HCT116 (cell line): ENCODE data around the gene LY6G6D. TPM values are rescaled to one million over a fixed set of nuclear protein-coding genes. Genes with fewer than 3 reads are reported as not detected.
A peak's percentile ranks its signal among the peaks of the same experiment; 100 is the strongest.

ENCODE experiments used
- ATAC-seq: fragments of 200-7000 bp; cut with Tn5 transposase; 2 replicates; pipeline ENCODE4 v1.9.1; 2020; ENCODE audit warnings: mild to moderate bottlenecking, moderate library complexity
- BruUV-seq: library from RNA; stranded (reverse); fragments of 400-500 nt; replicated peaks from 2 replicates; lab custom pipeline; 2021; lab: Mats Ljungman, UMichigan
- CTCF ChIA-PET: fragments of 300-600 bp; sonication (Branson Sonifier 250); formaldehyde crosslinking; loops from one replicate; lab custom pipeline; 2021; ENCODE audit warnings: antibody characterized with exemption; lab: Charles Lee
- POLR2A ChIA-PET: fragments of 300-600, 350-600 bp; sonication (Branson Sonifier 250); formaldehyde crosslinking; loops from one replicate; lab custom pipeline; 2021; ENCODE audit warnings: antibody characterized with exemption; lab: Charles Lee
- RAD21 ChIA-PET, 2 experiments: fragments of 300-600 bp; sonication (Branson Sonifier 250); formaldehyde crosslinking; loops; one replicate each; lab custom pipeline; 2023; ENCODE audit warnings: low total read pairs in 2 of 2; ENCODE audit not compliant: uncharacterized antibody in 2 of 2, unreplicated experiment in 2 of 2, low non-redundant PET in 1 of 2; lab: Charles Lee
- DNase-seq: peaks from one replicate; pipeline ENCODE4 v3.0.0-alpha.2; 2010; ENCODE audit warnings: low read depth, low spot score
- H2AFZ ChIP-seq: fragments of 200-600 bp; shearing (Covaris generic), sonication (generic); 2 replicates; pipeline ENCODE4 v1.6.1; 2017; ENCODE audit warnings: low read depth, mixed run types, mixed read lengths, antibody characterized with exemption, low read length; ENCODE audit not compliant: poor library complexity, severe bottlenecking
- H3K27ac ChIP-seq: 2 replicates; pipeline ENCODE4 v1.5.1; 2012; ENCODE audit warnings: low read depth, low read length
- H3K27me3 ChIP-seq: fragments of 200-600 bp; sonication (generic); 2 replicates; pipeline ENCODE4 v1.6.1; 2016; ENCODE audit warnings: mixed run types, low read length, mixed read lengths; ENCODE audit not compliant: insufficient read depth
- H3K36me3 ChIP-seq, 2 experiments: fragments of 200-500 bp in 1 of 2; fragments of 200-600 bp in 1 of 2; sonication (Bioruptor generic) in 1 of 2; sonication (generic) in 1 of 2; 2 replicates each; pipeline versions ENCODE4 v1.5.1 to v1.6.1; 2014 to 2016; ENCODE audit warnings: low read length in 2 of 2, inconsistent platforms in 1 of 2, mixed read lengths in 1 of 2, mixed run types in 1 of 2; ENCODE audit not compliant: insufficient read depth in 2 of 2, control insufficient read depth in 1 of 2
- H3K4me1 ChIP-seq, 2 experiments: fragments of 200-600 bp in 1 of 2; sonication (generic) in 1 of 2; 2 replicates each; pipeline versions ENCODE4 v1.5.1 to v1.6.1; 2012 to 2017; ENCODE audit warnings: low read length in 2 of 2, inconsistent platforms in 1 of 2, mild to moderate bottlenecking in 1 of 2, mixed read lengths in 1 of 2, mixed run types in 1 of 2, moderate library complexity in 1 of 2; ENCODE audit not compliant: insufficient read depth in 2 of 2, control insufficient read depth in 1 of 2
- H3K4me2 ChIP-seq: fragments of 200-600 bp; sonication (generic); 2 replicates; pipeline ENCODE4 v1.6.1; 2017; ENCODE audit warnings: mixed run types, low read length, mixed read lengths
- H3K4me3 ChIP-seq, 2 experiments: fragments of 200-600 bp in 1 of 2; sonication (generic) in 1 of 2; replicated peaks in 1 of 2; 2 replicates each; pipeline ENCODE4 v1.5.1; 2011 to 2016; ENCODE audit warnings: low read length in 2 of 2, control low read depth in 1 of 2, low read depth in 1 of 2, mild to moderate bottlenecking in 1 of 2, mixed read lengths in 1 of 2, mixed run types in 1 of 2
- H3K79me2 ChIP-seq: fragments of 200-600 bp; sonication (generic); 2 replicates; pipeline ENCODE4 v1.6.1; 2017; ENCODE audit warnings: mild to moderate bottlenecking, mixed run types, low read length, moderate library complexity, mixed read lengths; ENCODE audit not compliant: insufficient read depth
- H3K9ac ChIP-seq: fragments of 200-600 bp; sonication (generic); 2 replicates; pipeline ENCODE4 v1.6.1; 2016; ENCODE audit warnings: low read length, mixed read lengths
- H3K9me2 ChIP-seq: fragments of 200-600 bp; sonication (generic), shearing (Covaris generic); 2 replicates; pipeline ENCODE4 v1.6.1; 2017; ENCODE audit warnings: mixed run types, mild to moderate bottlenecking, moderate library complexity; ENCODE audit not compliant: insufficient read depth
- H3K9me3 ChIP-seq, 2 experiments: fragments of 200-500 bp in 1 of 2; fragments of 200-600 bp in 1 of 2; sonication (Bioruptor generic) in 1 of 2; sonication (generic) in 1 of 2; 2 replicates each; pipeline ENCODE4 v1.6.1; 2014 to 2017; ENCODE audit warnings: low read length in 2 of 2, mixed read lengths in 2 of 2, inconsistent platforms in 1 of 2, low read depth in 1 of 2, mild to moderate bottlenecking in 1 of 2, mixed run types in 1 of 2, moderate library complexity in 1 of 2; ENCODE audit not compliant: control insufficient read depth in 1 of 2, insufficient read depth in 1 of 2
- H4K20me1 ChIP-seq: fragments of 200-600 bp; sonication (generic), shearing (Covaris generic); 2 replicates; pipeline ENCODE4 v1.6.1; 2017; ENCODE audit warnings: mixed run types, mild to moderate bottlenecking, moderate library complexity; ENCODE audit not compliant: insufficient read depth
- EZH2 ChIP-seq: fragments of 200-600 bp; sonication (generic); IDR thresholded peaks from 2 replicates; pipeline ENCODE4 v1.6.1; 2017; ENCODE audit warnings: antibody characterized with exemption, mixed run types
- EZH2phosphoT487 ChIP-seq: fragments of 200-600 bp; IDR thresholded peaks from 2 replicates; pipeline ENCODE4 v1.6.1; 2018; ENCODE audit warnings: antibody characterized with exemption, borderline replicate concordance
- SIN3A ChIP-seq: IDR thresholded peaks from 2 replicates; pipeline ENCODE4 v1.6.1; 2012; ENCODE audit warnings: low read depth
- SP1 ChIP-seq: IDR thresholded peaks from 2 replicates; pipeline ENCODE4 v1.6.1; 2012; ENCODE audit warnings: low read depth
- YY1 ChIP-seq: IDR thresholded peaks from 2 replicates; pipeline ENCODE4 v1.6.1; 2011; ENCODE audit warnings: low read length, low read depth, moderate library complexity, mild to moderate bottlenecking; ENCODE audit not compliant: insufficient replicate concordance; ENCODE audit errors: extremely low read depth
- intact Hi-C: fragments of 100-400 bp; cut with micrococcal nuclease; formaldehyde crosslinking; loops from 2 replicates; pipeline ENCODE4 v1.10.0; 2022
- total RNA-seq: library from RNA; stranded (reverse); gene quantifications from one replicate; pipeline ENCODE4 v1.2.1, GENCODE V29; 2021; ENCODE audit not compliant: unreplicated experiment
- TF ChIP-seq, protein P1 (sequence below): IDR thresholded peaks from 2 replicates; pipeline ENCODE4 v1.6.1; 2011; ENCODE audit warnings: mild to moderate bottlenecking, low read length, moderate library complexity; ENCODE audit not compliant: insufficient replicate concordance; ENCODE audit errors: extremely low read depth
- TF ChIP-seq, protein P2 (sequence below), 3 experiments: fragments of 200-600 bp in 1 of 3; sonication (generic) in 1 of 3; IDR thresholded peaks in 2 of 3; conservative IDR thresholded peaks in 1 of 3; 2 replicates each; pipeline ENCODE4 v1.5.1; 2012 to 2017; ENCODE audit warnings: low read depth in 2 of 3, low read length in 2 of 3, antibody characterized with exemption in 1 of 3, borderline replicate concordance in 1 of 3, control low read depth in 1 of 3, mild to moderate bottlenecking in 1 of 3, mixed read lengths in 1 of 3, mixed run types in 1 of 3, moderate library complexity in 1 of 3; ENCODE audit not compliant: insufficient read depth in 1 of 3
- TF ChIP-seq, protein P3 (sequence below): IDR thresholded peaks from 2 replicates; pipeline ENCODE4 v1.6.1; 2012; ENCODE audit warnings: low read depth

Gene LY6G6D
- total RNA-seq, 1 experiment from 2014 or later = not detected

DNA sequence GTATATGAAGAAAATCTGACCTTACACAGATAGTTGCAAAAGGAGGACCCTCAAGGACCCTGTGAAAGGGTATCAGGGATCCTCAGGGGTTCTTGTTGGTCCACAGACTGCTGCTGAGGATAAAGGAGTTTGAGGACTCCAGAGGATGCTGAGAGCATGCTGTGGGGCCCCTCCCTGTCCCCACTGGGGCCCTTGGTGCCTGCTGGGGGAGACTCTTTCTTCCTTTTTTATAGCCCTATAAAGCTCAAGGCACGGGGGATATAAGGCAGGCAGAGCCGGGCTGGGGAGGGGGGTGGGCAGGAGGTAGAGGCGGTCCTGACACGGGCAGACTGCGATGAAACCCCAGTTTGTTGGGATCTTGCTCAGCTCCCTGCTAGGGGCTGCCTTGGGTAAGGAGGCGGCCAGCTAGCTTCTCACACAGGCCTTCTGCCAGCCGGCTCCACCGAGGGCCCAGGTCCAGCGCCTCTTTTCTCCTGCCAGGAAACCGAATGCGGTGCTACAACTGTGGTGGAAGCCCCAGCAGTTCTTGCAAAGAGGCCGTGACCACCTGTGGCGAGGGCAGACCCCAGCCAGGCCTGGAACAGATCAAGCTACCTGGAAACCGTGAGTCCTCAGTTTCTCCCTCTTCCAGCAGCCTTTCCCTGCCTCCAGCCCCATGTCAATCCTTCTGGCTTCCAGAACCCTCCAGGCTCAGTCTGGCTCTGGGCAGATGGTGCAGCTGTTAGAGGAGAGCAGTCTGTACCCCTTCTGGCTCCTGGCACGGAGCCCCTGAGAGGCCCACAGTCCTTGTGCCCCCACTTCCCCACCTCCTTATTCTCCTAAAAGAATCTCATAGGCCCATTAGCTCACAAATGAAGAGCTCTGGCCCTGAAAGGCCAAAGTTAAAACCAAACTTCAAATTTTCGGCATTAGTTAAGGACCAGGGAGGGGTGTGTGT is at the start of gene LY6G6D (continued):
- TF ChIP-seq, protein P1, sequence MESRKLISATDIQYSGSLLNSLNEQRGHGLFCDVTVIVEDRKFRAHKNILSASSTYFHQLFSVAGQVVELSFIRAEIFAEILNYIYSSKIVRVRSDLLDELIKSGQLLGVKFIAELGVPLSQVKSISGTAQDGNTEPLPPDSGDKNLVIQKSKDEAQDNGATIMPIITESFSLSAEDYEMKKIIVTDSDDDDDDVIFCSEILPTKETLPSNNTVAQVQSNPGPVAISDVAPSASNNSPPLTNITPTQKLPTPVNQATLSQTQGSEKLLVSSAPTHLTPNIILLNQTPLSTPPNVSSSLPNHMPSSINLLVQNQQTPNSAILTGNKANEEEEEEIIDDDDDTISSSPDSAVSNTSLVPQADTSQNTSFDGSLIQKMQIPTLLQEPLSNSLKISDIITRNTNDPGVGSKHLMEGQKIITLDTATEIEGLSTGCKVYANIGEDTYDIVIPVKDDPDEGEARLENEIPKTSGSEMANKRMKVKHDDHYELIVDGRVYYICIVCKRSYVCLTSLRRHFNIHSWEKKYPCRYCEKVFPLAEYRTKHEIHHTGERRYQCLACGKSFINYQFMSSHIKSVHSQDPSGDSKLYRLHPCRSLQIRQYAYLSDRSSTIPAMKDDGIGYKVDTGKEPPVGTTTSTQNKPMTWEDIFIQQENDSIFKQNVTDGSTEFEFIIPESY = no peak

DNA sequence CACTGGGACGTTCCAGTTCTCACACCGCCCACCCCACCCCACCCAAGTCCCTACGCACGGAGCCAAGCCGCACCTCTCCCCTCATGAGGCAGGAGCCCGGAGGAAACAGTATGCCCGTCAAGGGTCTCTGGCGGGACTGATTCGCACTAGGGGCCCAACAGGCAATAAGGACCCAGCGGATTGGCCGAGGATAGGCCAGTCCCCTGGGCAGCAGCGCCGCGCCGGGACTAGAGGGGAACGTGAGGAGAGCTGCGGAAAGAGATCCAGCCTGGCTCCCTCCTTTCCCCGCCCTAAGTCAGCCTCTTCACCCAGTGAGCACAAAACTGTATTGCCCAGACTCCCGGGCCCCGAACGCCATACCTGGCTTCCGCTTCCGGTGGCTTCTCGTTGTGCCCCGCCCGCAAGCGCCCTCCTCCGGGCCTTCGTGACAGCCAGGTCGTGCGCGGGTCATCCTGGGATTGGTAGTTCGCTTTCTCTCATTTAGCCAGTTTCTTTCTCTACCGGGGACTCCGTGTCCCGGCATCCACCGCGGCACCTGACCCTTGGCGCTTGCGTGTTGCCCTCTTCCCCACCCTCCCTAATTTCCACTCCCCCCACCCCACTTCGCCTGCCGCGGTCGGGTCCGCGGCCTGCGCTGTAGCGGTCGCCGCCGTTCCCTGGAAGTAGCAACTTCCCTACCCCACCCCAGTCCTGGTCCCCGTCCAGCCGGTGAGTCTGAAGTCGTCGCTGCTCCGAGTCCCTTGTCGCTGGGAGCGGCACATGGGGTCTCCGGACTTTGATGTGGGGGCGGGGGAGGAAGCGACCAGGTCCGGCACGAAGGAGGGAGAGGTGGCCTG is 49.4 kb upstream of the LY6G6D start, which contains the start of gene CSNK2B:
Gene CSNK2B, plus strand, starts transcription at position 580 of the 836 bp plus-strand sequence. CDS start 752 bp downstream, outside the sequence.
- ATAC-seq (peak; percentile 84), DNase-seq (peak; percentile 96)
- intact Hi-C loops = loop anchor here (1.0 to 5.0 kb wide), 4 partner anchors 72 to 232 kb away; partner anchors contain the start of genes ATP6V1G2, CLIC1, DDX39B and EHMT2
- no peaks in the 10 kb centered on the region for H3K9me2 ChIP-seq
- H3K27me3 ChIP-seq = no peaks in the 10 kb centered on the region
- peak within 1 kb of the TSS; percentile 90 for H3K27ac ChIP-seq
- POLR2A ChIA-PET = interaction anchor here (0.6 to 3.9 kb wide), 9 partner anchors 10 to 517 kb away, joined by 3 to 32 read pairs (median 5); partner anchors contain the start of genes ABHD16A, APOM, BAG6 and CLIC1
- peak within 1 kb of the TSS; percentile 97 to 99 for H3K4me3 ChIP-seq
- peaks cover 31 to 50% of the 10 kb centered on the region in 2 experiments for H3K36me3 ChIP-seq
- peak within 1 kb of the TSS; percentile 90 for H3K9ac ChIP-seq
- peak within 1 kb of the TSS; percentile 83 for H3K4me2 ChIP-seq
- RAD21 ChIA-PET = no interaction called here
- H4K20me1 ChIP-seq = no peaks in the 10 kb centered on the region
- H3K4me1 ChIP-seq = peaks cover 14 to 34% of the 10 kb centered on the region in 2 experiments; a peak in 3 of 4 replicates
- H3K79me2 ChIP-seq = peaks cover 58% of the 10 kb centered on the region
- no peak within 1 kb of the TSS for H2AFZ ChIP-seq
- H3K9me3 ChIP-seq = no peaks in the 10 kb centered on the region
- CTCF ChIA-PET = interaction anchor here (1.1 kb wide), 1 partner anchor 67 kb away, joined by 4 read pairs; no protein-coding TSS in a partner anchor
- BruUV-seq = no TSS peak
- TF ChIP-seq YY1 (peak; percentile 20), EZH2 (no peak), EZH2phosphoT487 (no peak), SP1 (no peak), SIN3A (no peak)
- TF ChIP-seq, protein P2, sequence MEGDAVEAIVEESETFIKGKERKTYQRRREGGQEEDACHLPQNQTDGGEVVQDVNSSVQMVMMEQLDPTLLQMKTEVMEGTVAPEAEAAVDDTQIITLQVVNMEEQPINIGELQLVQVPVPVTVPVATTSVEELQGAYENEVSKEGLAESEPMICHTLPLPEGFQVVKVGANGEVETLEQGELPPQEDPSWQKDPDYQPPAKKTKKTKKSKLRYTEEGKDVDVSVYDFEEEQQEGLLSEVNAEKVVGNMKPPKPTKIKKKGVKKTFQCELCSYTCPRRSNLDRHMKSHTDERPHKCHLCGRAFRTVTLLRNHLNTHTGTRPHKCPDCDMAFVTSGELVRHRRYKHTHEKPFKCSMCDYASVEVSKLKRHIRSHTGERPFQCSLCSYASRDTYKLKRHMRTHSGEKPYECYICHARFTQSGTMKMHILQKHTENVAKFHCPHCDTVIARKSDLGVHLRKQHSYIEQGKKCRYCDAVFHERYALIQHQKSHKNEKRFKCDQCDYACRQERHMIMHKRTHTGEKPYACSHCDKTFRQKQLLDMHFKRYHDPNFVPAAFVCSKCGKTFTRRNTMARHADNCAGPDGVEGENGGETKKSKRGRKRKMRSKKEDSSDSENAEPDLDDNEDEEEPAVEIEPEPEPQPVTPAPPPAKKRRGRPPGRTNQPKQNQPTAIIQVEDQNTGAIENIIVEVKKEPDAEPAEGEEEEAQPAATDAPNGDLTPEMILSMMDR (IDR thresholded peaks at IDR 0.05 in 2 of 3, conservative IDR thresholded peaks at IDR 0.05 in 1 of 3; ENCODE audit: borderline replicate concordance in 1 of 3, insufficient read depth in 1 of 3, low read depth in 2 of 3, low read length in 2 of 3) = no peak
- TF ChIP-seq, protein P1 = no peak
- TF ChIP-seq, protein P3, sequence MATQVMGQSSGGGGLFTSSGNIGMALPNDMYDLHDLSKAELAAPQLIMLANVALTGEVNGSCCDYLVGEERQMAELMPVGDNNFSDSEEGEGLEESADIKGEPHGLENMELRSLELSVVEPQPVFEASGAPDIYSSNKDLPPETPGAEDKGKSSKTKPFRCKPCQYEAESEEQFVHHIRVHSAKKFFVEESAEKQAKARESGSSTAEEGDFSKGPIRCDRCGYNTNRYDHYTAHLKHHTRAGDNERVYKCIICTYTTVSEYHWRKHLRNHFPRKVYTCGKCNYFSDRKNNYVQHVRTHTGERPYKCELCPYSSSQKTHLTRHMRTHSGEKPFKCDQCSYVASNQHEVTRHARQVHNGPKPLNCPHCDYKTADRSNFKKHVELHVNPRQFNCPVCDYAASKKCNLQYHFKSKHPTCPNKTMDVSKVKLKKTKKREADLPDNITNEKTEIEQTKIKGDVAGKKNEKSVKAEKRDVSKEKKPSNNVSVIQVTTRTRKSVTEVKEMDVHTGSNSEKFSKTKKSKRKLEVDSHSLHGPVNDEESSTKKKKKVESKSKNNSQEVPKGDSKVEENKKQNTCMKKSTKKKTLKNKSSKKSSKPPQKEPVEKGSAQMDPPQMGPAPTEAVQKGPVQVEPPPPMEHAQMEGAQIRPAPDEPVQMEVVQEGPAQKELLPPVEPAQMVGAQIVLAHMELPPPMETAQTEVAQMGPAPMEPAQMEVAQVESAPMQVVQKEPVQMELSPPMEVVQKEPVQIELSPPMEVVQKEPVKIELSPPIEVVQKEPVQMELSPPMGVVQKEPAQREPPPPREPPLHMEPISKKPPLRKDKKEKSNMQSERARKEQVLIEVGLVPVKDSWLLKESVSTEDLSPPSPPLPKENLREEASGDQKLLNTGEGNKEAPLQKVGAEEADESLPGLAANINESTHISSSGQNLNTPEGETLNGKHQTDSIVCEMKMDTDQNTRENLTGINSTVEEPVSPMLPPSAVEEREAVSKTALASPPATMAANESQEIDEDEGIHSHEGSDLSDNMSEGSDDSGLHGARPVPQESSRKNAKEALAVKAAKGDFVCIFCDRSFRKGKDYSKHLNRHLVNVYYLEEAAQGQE = no peak
